OCI-LY1 (cell line): Measurements from ENCODE around the gene AJAP1.
A peak's percentile ranks its signal among the peaks of the same experiment; 100 is the strongest.

Experiments used
- H2AFZ ChIP-seq: fragments of 200-600 bp; sonication (generic), shearing (Covaris generic); 2 replicates; pipeline ENCODE4 v1.6.0; 2014; ENCODE audit warnings: antibody characterized with exemption, mild to moderate bottlenecking, low read length
- H3F3A ChIP-seq: fragments of 200-600 bp; sonication (generic), shearing (Covaris generic); 2 replicates; pipeline ENCODE4 v1.6.0; 2014; ENCODE audit warnings: mild to moderate bottlenecking, antibody characterized with exemption, low read length, moderate library complexity; ENCODE audit not compliant: insufficient read depth
- H3K27ac ChIP-seq: fragments of 200-600 bp; sonication (generic); 2 replicates; pipeline ENCODE4 v1.5.1; 2014; ENCODE audit warnings: low read length, mixed run types, mild to moderate bottlenecking, low read depth; ENCODE audit not compliant: poor library complexity, severe bottlenecking
- H3K27me3 ChIP-seq: fragments of 200-600 bp; sonication (generic); 2 replicates; pipeline ENCODE4 v1.6.0; 2014; ENCODE audit warnings: antibody characterized with exemption, mild to moderate bottlenecking, low read length, moderate library complexity; ENCODE audit not compliant: insufficient read depth
- H3K36me3 ChIP-seq: fragments of 200-600 bp; sonication (generic); 2 replicates; pipeline ENCODE4 v1.6.1; 2014; ENCODE audit warnings: mild to moderate bottlenecking, antibody characterized with exemption, low read length, moderate library complexity, mixed read lengths; ENCODE audit not compliant: insufficient read depth
- H3K4me1 ChIP-seq: fragments of 200-600 bp; sonication (generic); 2 replicates; pipeline ENCODE4 v1.5.1; 2014; ENCODE audit warnings: mild to moderate bottlenecking, low read length, moderate library complexity; ENCODE audit not compliant: insufficient read depth, severe bottlenecking
- H3K4me2 ChIP-seq: fragments of 200-600 bp; sonication (generic), shearing (Covaris generic); 2 replicates; pipeline ENCODE4 v1.6.1; 2014; ENCODE audit warnings: low read length
- H3K4me3 ChIP-seq: fragments of 200-600 bp; sonication (generic); 2 replicates; pipeline ENCODE4 v1.5.1; 2014; ENCODE audit warnings: low read length, low read depth, mild to moderate bottlenecking, mixed read lengths; ENCODE audit not compliant: poor library complexity, severe bottlenecking
- H3K79me2 ChIP-seq: fragments of 200-600 bp; shearing (Covaris generic); 2 replicates; pipeline ENCODE4 v1.6.1; 2016; ENCODE audit warnings: mixed run types, low read length, mixed read lengths; ENCODE audit not compliant: insufficient read depth
- H3K9ac ChIP-seq: fragments of 200-600 bp; sonication (generic), shearing (Covaris generic); 2 replicates; pipeline ENCODE4 v1.6.1; 2014; ENCODE audit warnings: mild to moderate bottlenecking, low read length, mixed read lengths
- H3K9me2 ChIP-seq: fragments of 200-600 bp; sonication (generic), shearing (Covaris generic); 2 replicates; pipeline ENCODE4 v1.6.1; 2014; ENCODE audit warnings: low read depth, mild to moderate bottlenecking, low read length, mixed read lengths
- H3K9me3 ChIP-seq: fragments of 200-600 bp; shearing (Covaris generic); 2 replicates; pipeline ENCODE4 v1.6.1; 2014; ENCODE audit warnings: low read length, mixed read lengths
- H4K20me1 ChIP-seq: fragments of 200-600 bp; sonication (generic), shearing (Covaris generic); 2 replicates; pipeline ENCODE4 v1.6.0; 2016; ENCODE audit warnings: mild to moderate bottlenecking, low read length; ENCODE audit not compliant: insufficient read depth
- EZH2 ChIP-seq: fragments of 200-600 bp; sonication (generic), shearing (Covaris generic); IDR thresholded peaks from 2 replicates; pipeline ENCODE4 v1.8.0; 2017; ENCODE audit warnings: borderline replicate concordance, mixed run types, mild to moderate bottlenecking, antibody characterized with exemption, low read length, moderate library complexity, mixed read lengths
- TF ChIP-seq, protein P1 (sequence below): fragments of 200-600 bp; sonication (generic), shearing (Covaris generic); IDR thresholded peaks from 2 replicates; pipeline ENCODE4 v1.5.1; 2017; ENCODE audit warnings: mild to moderate bottlenecking, antibody characterized with exemption, low read length, moderate library complexity, mixed read lengths

The AJAP1 gene

DNA sequence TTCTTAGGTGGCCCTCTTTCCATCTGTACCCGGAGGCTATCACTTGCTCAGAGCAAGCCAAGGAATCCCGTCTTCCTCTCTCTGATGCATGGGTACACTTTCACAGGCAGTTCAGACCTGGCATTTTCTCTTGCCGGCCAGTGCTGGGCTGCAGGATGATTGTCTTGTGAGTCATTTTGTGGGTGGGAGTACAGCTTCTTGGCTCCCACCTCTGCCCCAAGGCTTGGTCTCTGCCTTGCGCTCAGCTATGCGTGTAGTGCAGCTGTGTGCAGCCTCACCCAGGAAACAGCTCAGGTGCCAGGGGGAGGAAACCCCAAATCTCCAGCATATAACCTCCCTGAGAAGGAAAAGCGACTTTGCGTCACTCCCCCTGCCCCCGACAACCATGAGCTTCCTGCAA lies 3.9 kb upstream of the AJAP1 start:
- Histone ChIP-seq H2AFZ (no peak overlapping the region), H3F3A (no peaks in the 10 kb centered on the region), H3K27me3 (no peaks in the 10 kb centered on the region), H3K9ac (no peak overlapping the region), H3K9me2 (no peaks in the 10 kb centered on the region), H3K4me1 (no peaks in the 10 kb centered on the region), H3K79me2 (no peaks in the 10 kb centered on the region), H3K27ac (no peak overlapping the region), H3K36me3 (no peaks in the 10 kb centered on the region), H3K9me3 (no peaks in the 10 kb centered on the region), H4K20me1 (no peaks in the 10 kb centered on the region), H3K4me2 (no peak overlapping the region), H3K4me3 (no peak overlapping the region)
- TF ChIP-seq, protein P1, sequence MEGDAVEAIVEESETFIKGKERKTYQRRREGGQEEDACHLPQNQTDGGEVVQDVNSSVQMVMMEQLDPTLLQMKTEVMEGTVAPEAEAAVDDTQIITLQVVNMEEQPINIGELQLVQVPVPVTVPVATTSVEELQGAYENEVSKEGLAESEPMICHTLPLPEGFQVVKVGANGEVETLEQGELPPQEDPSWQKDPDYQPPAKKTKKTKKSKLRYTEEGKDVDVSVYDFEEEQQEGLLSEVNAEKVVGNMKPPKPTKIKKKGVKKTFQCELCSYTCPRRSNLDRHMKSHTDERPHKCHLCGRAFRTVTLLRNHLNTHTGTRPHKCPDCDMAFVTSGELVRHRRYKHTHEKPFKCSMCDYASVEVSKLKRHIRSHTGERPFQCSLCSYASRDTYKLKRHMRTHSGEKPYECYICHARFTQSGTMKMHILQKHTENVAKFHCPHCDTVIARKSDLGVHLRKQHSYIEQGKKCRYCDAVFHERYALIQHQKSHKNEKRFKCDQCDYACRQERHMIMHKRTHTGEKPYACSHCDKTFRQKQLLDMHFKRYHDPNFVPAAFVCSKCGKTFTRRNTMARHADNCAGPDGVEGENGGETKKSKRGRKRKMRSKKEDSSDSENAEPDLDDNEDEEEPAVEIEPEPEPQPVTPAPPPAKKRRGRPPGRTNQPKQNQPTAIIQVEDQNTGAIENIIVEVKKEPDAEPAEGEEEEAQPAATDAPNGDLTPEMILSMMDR = no peak
- TF ChIP-seq EZH2 = no peak

DNA sequence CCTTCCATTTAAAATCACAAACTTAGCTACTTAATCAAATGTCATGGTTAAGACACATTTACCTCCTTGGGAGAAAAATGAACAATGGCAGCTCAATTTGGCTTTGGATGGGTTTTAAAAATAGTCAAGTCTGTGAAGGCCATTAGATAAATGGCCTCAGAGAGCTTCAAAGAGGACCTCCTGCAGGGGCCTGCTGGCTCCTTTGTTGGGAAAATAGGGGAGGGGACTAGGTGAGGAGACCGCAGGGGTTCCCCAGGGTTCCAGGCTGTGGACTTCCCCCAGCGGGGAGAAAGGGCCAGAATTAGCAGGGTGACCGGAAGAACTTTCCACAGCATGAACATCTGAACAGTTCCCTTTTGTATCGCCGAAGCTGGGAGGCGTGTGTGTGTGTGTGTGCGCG lies 3.4 kb upstream of the AJAP1 start:
- Histone ChIP-seq H3K27me3 (no peaks in the 10 kb centered on the region), H4K20me1 (no peaks in the 10 kb centered on the region), H3K27ac (no peak overlapping the region), H3F3A (no peaks in the 10 kb centered on the region), H3K79me2 (no peaks in the 10 kb centered on the region), H2AFZ (no peak overlapping the region), H3K9me2 (no peaks in the 10 kb centered on the region), H3K9ac (no peak overlapping the region), H3K36me3 (no peaks in the 10 kb centered on the region), H3K9me3 (no peaks in the 10 kb centered on the region), H3K4me2 (no peak overlapping the region), H3K4me1 (no peaks in the 10 kb centered on the region), H3K4me3 (no peak overlapping the region)
- TF ChIP-seq EZH2 = no peak
- TF ChIP-seq, protein P1 = no peak

DNA sequence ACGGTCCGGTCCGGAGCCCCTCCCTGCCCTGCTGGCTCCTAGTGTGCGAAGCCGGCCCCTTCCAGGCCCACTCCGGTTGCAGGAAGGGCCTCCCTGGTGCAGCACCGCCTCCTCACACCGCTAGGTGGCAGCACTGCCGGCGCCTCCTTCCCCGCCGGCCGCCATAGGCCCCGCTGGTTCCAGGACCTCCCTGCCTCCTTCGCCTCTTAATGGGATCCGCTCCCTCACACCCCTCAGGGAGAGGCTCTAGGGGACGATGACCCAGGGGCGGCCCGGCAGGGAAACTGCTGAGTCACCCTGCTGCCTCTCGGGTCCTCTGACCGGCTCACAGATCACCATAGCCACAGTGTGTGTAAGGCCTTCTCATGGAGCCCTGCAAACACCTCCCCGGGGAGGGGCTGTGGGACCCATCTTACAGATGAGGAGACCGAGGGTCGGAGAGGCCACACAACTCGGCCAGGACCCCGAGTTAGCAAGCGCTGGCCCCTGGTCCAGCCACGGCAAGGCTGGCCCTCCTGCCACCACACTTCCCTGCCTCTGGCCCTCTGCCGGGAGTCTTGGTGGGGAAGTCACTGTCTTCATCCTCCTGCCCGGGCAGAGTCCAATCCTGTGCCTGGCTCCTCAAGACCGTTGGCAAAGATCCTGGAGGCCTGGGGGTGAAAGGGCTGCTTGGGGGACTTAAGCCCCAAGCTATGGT lies 1.6 kb upstream of the AJAP1 start:
- Histone ChIP-seq H3K9me3 (no peaks in the 10 kb centered on the region), H3K4me2 (no peak overlapping the region), H4K20me1 (no peaks in the 10 kb centered on the region), H3K9ac (no peak overlapping the region), H3K36me3 (no peaks in the 10 kb centered on the region), H3F3A (no peaks in the 10 kb centered on the region), H3K4me1 (no peaks in the 10 kb centered on the region), H2AFZ (no peak overlapping the region), H3K9me2 (no peaks in the 10 kb centered on the region), H3K27me3 (no peaks in the 10 kb centered on the region), H3K27ac (no peak overlapping the region), H3K4me3 (no peak overlapping the region), H3K79me2 (no peaks in the 10 kb centered on the region)
- TF ChIP-seq EZH2 = no peak
- TF ChIP-seq, protein P1 = peak; percentile 82
